GM21381 (cell line): ENCODE measurements around the gene TSPAN31.

Source experiments
- ATAC-seq: cut with Tn5 transposase; IDR thresholded peaks from one replicate; pipeline ENCODE4 v1.9.1; 2021; ENCODE audit warnings: mild to moderate bottlenecking, moderate library complexity; ENCODE audit not compliant: unreplicated experiment

The TSPAN31 gene

GRCh38 chr12:57735198-57735855 is 9.5 kb upstream of the TSPAN31 start:
- ATAC-seq, result no peak

GRCh38 chr12:57735952-57736740 is 8.7 kb upstream of the TSPAN31 start:
- no peak for ATAC-seq

DNA sequence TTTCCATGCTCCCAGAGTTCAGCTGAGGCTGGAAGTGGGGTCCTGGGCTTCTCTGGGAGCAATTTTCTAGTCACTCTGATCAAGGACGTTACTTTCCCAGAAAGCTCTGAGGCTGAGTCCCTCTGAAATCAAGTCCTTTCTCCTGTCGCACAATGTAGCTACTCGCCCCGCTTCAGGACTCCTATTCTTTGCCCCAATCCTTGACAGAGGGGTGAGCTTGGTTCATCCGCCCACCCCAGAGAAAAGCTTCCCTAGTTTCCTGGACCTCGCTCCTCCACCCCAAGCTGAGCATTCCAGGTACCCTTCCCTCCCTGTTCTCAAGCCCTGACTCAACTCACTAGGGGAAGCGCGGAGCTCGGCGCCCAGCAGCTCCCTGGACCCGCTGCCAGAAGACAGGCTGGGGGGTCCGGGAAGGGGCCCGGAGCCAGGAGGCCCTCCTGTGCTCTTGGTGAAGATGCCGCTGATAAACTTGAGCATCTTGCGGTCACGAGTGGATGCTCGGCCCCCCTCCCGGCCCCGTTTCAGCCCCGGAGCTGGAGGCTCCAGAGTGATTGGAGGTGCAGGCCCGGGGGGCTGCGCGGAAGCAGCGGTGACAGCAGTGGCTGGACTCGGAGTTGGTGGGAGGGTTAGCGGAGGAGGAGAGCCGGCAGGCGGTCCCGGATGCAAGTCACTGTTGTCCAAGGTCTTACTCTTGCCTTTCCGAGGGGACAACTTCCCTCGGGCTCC is 7.9 kb upstream of the TSPAN31 start:
- ATAC-seq, result no peak

DNA sequence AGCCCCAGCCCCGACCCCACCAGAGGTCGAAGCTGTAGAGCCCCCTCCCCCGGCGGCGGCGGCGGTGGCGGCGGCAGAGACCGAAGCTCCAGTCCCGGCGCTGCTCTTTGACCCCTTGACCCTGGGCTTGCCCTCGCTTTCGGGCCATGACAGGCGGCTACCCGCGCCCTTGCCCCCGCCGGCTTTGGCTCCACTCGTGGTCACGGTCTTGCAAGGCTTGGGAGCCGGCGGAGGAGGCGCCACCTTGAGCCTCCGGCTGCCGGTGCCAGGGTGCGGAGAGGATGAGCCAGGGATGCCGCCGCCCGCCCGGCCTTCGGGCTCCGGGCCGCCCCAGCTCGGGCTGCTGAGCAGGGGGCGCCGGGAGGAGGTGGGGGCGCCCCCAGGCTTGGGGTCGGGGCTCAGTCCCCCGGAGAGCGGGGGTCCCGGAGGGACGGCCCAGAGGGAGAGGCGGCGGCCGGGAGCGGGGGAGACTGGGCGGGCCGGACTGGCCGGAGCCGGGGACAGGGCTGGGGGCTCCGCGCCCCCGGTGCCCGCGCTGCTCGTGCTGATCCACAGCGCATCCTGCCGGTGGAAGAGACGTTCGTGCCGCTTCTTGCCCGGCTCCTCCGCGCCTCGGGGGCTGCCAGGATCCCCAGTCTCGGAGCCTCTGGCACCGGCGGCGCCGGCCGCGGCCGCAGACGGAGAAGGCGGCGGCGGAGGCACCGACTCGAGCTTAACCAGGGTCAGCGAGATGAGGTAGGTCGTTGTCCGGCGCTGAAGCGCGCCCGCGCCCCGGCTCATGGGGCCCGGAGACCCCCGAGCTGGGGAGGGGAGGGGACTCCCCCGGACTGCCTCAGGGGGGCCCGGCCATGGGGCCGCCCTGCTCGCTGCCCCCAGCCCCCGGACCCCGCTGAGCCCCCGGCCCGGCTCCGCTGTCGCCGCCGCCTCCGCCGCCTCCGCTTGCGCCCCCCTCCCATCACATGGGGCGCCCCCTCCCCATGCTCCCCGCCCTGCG is 7.1 kb upstream of the TSPAN31 start:
- ATAC-seq, result no peak

GRCh38 chr12:57738661-57739237 is 6.1 kb upstream of the TSPAN31 start, which contains the start of gene AGAP2:
AGAP2 (minus strand) TSS chr12:57738742; CDS start chr12:57738246, 496 bp downstream.
- ATAC-seq, result no peak

DNA sequence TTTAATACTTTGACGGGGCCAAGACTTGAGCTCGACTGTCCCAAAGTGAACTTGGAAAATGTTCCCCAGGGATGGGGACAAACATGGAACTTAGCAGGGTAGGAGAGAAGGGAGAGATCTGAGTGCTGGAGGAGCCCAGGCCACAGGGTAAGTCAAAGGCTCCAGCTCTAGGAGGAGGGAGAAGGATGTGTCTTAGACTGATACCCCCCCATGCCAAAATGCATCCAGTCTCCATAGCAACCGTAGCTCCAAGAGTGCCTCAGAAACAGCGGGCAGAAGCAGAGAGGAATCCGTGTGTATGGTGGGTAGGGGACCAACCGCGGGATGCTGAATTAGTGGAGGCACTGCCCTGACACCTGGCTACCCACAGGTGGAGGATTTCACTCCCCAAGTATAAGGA is 5.5 kb upstream of the TSPAN31 start:
- ATAC-seq, result no peak

GRCh38 chr12:57739914-57740538 is 4.8 kb upstream of the TSPAN31 start:
- ATAC-seq, result no peak

- ATAC-seq, result peak; percentile 45
Measured at GRCh38 chr12:57740656-57741412, 4.0 kb upstream of the TSPAN31 start.

GRCh38 chr12:57741413-57741789 is 3.4 kb upstream of the TSPAN31 start:
- ATAC-seq, result no peak

GRCh38 chr12:57741844-57742738 is 2.7 kb upstream of the TSPAN31 start:
- ATAC-seq, result peak; percentile 57

- ATAC-seq, result no peak
Measured at GRCh38 chr12:57743769-57744168, 1.1 kb upstream of the TSPAN31 start.

GRCh38 chr12:57744194-57744776 is 554 bp upstream of the TSPAN31 start:
- ATAC-seq, result peak; percentile 27

DNA sequence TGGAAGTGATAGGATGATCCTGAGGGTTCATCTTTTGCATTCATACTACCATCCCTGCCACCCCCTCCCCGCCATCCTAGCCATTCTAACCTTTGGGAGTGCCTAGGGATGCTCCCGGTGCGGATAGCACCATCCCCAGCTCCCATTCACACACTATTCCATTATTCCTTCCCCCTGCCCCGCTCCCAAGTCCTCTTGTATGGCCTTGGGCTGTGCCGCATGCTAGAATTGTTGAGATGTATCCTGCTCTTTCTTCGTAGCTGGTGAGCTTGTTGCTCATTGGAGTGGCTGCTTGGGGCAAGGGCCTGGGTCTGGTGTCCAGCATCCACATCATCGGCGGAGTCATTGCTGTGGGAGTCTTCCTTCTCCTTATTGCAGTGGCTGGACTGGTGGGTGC is 644 bp downstream of the TSPAN31 start:
- ATAC-seq, result no peak

DNA sequence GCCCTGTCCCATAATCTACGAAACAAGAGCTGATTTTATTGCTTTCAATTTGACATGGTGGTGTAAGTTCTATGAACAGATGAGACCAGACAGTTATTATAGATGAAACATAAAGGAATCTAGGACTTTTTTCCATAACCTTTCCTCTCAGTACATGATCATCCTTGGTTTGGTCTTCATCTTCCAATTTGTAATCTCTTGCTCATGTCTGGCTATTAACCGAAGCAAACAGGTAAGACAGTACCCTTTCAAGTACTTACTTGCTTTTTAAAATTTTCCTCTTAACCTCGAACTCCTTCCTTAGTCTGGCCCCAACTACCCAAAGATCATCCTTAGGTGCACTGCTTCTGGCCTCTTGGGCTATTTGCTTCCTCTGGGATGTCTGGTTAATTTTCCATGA is 1.2 kb downstream of the TSPAN31 start:
- no peak for ATAC-seq

GRCh38 chr12:57749061-57749460 is 4.2 kb downstream of the TSPAN31 start:
- no peak for ATAC-seq

- ATAC-seq, result no peak
Measured at GRCh38 chr12:57750561-57751431, 6.0 kb downstream of the TSPAN31 start.

- ATAC-seq, result no peak
Measured at GRCh38 chr12:57751432-57751787, 6.6 kb downstream of the TSPAN31 start.
